HG03342 (cell line): ENCODE data around the gene COL5A1.
"Not testable (repeated sequence)": the region's sequence is repeated elsewhere in the genome, so short reads cannot be mapped to it uniquely, and the experiment has no call there.

Source experiments
- ATAC-seq: cut with Tn5 transposase; IDR thresholded peaks from one replicate; pipeline ENCODE4 v1.9.1; 2021; ENCODE audit warnings: mild to moderate bottlenecking, moderate library complexity; ENCODE audit not compliant: unreplicated experiment

Gene COL5A1

GRCh38 chr9:134707031-134707680 is 65.6 kb downstream of the COL5A1 start:
- ATAC-seq: no peak

GRCh38 chr9:134707731-134708671 is 66.4 kb downstream of the COL5A1 start:
- ATAC-seq: no peak

GRCh38 chr9:134708672-134709038 is 67.1 kb downstream of the COL5A1 start:
- ATAC-seq: no peak

DNA sequence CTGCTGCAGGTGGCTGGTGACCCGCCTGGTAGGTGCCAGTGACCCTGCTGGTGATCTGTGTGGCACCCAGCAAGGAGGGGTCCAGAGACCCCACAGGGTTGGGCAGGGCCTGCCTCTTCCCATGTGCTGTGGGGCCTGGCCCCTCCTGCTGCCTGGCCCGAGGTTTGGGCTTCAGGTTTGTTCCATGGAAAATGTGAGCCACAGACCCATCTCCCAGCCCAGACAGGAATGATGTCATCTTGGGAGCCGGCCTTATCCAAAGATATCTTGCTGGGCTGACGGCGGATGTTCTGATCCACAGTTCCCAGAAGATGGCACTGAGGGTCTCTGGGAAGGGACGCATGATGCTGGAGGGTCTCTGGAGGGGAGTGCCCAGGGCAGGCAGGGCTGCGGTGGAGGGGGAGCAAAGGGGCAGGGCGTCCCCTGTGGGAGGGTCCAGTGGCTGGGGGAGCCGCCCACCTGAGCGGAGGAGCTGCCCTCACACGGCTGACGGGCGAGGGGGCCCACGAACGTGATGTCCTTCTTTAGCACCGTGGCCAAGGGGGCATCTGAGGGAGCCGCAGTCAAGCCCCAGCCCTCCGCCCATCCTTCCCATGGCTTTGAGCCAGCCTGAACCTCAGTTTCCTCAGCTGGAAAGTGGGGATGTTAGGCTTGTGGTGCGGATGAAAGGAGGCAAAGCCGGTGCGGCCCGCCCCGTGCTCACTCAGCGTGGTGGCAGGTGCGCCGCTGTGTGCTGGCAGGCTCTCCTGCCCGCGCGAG is 68.1 kb downstream of the COL5A1 start:
- ATAC-seq: no peak

- ATAC-seq: no peak
Measured at GRCh38 chr9:134710271-134710540, 68.6 kb downstream of the COL5A1 start.

GRCh38 chr9:134710901-134711300 is 69.3 kb downstream of the COL5A1 start:
- no peak for ATAC-seq

DNA sequence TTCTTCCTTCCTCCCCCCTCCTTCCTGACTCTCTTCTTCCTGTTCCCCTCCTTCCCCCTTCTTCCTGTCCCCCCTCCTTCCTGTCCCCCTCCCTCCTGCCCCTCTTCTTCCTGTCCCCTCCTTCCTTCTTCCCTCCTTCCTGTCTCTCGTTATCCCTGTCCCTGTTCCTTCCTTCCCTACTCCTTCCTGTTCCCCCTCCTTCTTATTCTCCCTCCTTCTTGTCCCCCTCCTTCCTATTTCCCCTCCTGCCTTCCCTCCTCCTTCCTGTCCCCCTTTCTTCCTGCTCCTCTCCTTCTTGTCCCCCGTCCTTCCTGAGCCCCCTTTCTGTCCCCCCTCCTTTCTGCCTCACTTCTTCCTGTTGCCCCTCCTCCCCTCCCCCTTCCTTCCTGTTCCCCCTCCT is 70.6 kb downstream of the COL5A1 start:
- ATAC-seq: no peak

DNA sequence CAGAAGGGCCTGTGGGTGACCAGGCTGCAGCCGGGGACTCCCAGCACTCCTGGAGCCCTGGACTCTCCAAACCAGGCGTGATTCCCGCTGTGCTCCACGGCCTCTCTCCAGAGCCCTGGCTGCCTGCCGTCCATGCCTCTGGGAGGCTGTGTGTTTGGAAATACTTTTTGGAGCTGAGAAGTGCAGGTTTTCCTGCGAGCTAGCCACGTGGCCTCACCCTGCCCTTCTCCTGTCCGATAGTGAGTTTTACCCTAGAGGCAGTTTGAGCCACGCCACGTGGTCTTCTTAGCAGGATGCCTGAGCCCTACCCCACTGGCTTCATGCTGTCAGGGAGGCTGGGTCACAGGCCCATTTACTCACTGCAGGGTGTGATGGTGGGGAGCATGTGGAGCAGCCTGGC is 71.3 kb downstream of the COL5A1 start:
- no peak for ATAC-seq

DNA sequence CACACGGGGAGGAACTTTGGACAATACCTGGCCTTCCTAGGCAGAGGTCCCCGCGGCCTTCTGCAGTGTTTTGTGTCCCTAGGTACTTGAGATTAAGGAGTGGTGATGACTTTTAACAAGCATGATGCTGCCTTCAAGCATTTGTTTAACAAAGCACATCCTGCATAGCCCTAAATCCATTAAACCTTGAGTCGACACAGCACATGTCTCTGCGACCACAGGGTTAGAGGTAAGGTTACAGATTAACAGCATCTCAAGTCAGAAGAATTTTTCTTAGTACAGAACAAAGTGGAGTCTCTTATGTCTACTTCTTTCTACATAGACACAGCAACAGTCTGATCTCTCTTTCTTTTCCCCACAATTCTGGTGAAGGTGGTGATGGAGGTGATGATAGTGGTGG is 73.9 kb downstream of the COL5A1 start:
- ATAC-seq: not testable (repeated sequence)

DNA sequence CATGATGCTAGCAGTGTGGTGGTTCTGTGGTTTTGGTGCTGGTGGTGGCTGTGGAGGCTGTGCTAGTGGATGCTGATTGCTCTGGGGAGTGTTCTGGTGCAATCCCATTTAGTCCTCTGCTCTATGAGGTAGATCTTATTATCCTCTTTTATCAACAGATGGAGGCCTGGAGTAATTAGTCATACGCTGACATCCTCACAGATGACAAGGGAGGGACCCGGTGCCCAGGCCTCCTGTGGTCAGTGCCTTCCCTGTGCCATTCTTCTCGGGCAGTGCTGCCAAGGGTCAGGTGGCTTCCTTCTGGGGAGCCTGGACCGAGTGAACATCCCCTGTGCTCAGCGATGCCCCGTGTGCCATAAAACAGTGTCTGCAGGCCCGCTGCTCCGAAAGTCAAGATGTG is 74.5 kb downstream of the COL5A1 start:
- ATAC-seq: no peak

DNA sequence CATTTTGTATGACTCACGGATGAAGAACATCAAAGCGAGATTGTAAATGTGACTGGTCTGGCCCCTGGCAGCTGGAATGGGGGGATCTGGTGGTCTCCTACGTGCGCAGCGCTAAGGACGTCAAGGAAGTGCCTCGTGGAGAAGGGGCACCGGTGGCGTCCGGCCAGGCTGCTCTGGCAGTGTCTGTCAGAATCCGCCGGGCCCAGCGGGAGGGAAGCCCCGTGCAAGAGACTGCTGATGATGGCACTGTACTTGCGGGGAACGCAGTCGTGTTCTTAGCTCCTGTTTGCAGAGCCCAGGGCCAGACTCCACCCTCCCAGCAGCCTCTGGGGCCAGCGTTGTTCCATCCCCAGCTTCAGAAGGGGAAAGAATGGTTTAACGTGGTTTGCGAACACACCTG is 75.5 kb downstream of the COL5A1 start:
- ATAC-seq: no peak

DNA sequence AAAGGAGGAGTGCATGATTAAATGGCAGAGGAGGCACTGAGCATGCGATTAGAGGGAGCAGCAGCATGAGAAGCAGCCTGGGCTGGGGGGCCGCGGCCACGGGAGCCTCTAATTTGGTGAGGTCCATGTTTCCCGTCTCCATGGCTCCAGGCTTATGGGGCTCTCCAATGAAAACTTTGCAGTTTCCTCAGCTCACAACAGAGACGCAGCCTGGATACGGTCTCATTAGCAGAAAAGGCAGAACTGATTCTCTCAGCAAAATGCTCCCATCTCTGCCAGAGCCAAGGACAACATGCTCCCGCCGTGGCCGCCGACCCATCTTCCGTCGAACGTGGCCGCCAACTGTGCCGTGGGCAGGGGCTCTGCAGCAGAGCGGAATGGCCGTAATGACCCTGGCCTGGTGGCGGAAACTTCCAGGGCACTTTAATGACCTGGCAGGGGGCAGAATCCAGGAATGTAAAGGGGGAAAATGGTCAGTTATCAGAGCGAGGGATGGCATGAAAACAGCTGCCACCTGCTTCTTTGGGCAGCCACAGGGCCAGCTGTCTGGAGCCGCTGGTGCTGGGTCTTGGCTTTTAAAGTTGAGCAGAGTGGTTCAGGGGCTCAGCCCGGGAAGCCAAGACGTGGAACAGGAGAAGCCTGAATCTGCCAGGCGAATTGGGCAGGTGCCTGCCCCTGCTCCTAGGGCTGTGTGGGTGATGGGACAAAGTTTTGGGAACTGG is 76.5 kb downstream of the COL5A1 start:
- ATAC-seq: no peak

DNA sequence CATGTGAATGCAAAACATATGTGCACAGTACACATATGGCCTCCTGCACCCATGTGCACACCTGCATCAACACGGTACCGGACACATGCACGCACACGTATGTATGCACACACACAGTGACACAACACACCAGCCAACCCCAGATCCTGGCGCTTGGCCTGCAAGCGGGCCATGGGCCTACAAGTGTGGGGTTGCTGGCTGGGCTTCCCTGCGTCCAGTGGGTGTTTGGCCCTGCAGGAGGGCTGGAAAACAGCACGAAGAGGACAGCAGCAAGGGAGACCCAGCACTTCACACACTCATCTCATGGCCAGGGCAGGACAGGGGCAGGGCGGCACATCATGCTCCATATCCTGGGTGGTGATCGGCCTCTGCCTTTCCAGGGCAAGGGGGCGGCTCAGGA is 77.7 kb downstream of the COL5A1 start:
- ATAC-seq: no peak

- no peak for ATAC-seq
Measured at GRCh38 chr9:134720136-134720753, 78.6 kb downstream of the COL5A1 start.

- ATAC-seq: no peak
Measured at GRCh38 chr9:134720796-134721195, 79.2 kb downstream of the COL5A1 start.

DNA sequence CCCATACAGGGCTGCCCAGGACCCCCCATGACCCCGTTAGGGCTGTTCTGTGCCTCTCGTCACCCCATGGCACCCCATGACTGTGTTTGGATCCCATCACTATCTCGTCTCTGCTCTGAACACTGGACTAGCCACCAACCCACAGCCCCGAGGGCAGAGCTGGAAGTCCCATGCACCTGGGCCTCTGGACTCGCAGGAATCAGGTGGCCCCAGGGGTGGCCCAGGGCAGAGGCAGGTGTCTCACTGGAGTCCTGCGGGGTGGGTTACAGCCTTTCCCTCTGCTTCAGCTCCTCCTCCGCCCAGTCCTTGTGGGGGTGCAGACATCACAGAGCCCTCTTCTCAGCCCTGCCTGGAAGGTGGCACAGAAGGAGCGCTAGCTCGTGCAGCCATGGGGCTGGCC is 79.7 kb downstream of the COL5A1 start:
- no peak for ATAC-seq

DNA sequence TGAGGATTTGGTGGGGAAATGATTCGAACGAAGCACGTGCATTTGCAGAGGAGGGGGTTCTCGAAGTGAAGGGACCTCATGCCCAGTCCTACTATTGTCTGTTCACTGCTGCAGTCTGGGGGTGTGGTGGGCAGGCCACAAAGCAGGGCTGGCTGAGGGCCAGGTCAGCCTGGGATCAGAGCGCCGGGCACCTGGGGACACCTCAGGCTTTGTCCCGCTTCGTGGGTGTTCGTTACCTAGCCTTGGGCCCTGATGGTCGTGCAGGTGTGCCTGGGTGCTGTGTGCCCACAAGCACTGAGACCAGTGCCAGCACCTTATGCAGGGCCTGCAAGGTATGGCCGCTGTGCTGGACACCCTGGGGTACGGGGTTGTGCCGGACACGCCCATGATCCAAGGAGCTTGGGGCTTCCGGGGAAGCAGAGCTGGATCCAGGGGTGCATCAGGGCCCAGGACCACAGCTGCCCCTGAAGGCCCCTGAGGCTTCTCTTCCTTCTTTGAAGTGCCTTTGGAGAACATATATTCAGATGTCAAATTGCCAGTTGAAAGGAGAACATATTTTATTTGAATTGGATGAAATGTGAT is 80.6 kb downstream of the COL5A1 start:
- no peak for ATAC-seq

DNA sequence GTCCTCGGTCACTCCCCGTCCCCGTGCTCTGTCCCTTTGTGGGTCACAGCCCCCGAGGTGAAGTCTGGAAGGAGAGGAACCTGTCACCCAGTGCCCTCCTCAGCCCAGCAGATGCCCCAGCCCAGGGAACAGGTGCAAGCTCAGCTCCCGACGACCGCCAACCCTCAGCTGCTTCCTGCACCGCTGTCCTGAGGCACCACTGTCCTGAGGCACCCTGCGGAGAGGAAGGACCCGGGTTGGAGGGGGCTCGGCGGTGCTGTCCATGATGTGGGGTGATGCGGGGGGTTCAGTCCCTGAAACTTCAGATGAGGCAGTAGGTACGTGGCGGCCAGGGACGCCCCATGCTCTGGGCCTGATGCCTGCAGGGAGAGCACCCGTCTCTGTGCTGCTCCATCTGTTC is 81.4 kb downstream of the COL5A1 start:
- no peak for ATAC-seq

DNA sequence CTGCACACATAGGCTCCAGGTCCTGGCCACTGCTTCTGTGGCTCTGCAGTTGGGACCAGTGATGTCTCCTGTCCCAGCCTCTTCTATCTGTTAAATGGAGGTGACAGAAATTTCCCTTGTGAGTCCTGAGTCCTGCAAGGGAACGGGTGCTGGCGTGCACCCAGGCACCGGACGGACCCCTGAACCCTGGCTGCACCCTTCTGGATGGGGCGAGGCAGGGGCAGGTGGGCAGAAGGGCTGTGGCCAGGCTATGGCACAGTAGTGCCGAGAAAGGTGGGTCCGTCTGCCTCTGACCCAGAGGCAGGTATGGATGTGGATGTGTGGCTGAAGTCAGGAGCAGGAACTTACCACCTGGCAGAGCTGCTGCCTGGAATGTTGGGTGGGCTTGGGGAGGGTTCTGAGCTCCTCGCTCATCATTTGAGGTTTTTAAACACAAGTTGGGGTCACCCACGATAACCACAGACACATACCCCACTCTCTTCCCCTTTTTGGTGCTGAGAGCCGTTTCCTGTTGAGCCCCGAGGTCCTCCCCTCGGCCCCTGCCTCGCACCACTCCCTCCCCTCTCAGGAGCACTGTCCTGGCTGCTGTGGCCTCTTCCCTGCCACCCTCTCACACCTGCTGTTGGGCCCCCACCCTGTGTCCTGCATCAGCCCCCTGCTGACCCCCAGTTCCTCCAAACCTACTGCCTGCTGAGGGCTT is 82.0 kb downstream of the COL5A1 start:
- no peak for ATAC-seq
